ENCODE results near the gene CASQ2.
A peak's percentile ranks its signal among the peaks of the same experiment; 100 is the strongest.

The CASQ2 gene

GRCh38 chr1:115687744-115688143 is 80.8 kb downstream of the CASQ2 start:
- no peak for DNase-seq

GRCh38 chr1:115685029-115685705 is 83.3 kb downstream of the CASQ2 start:
- no peak for DNase-seq

GRCh38 chr1:115682792-115683191 is 85.7 kb downstream of the CASQ2 start:
- DNase-seq: no peak

- DNase-seq: peak; percentile 0
Observed at GRCh38 chr1:115680730-115681111, 87.8 kb downstream of the CASQ2 start.

GRCh38 chr1:115679141-115679611 is 89.3 kb downstream of the CASQ2 start:
- DNase-seq: no peak

- DNase-seq: no peak
Observed at GRCh38 chr1:115678141-115678540, 90.4 kb downstream of the CASQ2 start.

- no peak for DNase-seq
Observed at GRCh38 chr1:115677565-115677964, 90.9 kb downstream of the CASQ2 start.

GRCh38 chr1:115677182-115677555 is 91.3 kb downstream of the CASQ2 start:
- DNase-seq: no peak

GRCh38 chr1:115676498-115677181 is 91.9 kb downstream of the CASQ2 start:
- no peak for DNase-seq

GRCh38 chr1:115672224-115673009 is 96.1 kb downstream of the CASQ2 start:
- DNase-seq: no peak

- peak; percentile 69 for DNase-seq
Observed at GRCh38 chr1:115671176-115671934, 97.2 kb downstream of the CASQ2 start.

- DNase-seq: peak; percentile 82
Observed at GRCh38 chr1:115670476-115671175, 97.9 kb downstream of the CASQ2 start.

GRCh38 chr1:115669886-115670285 is 98.6 kb downstream of the CASQ2 start:
- no peak for DNase-seq

GRCh38 chr1:115669002-115669673 is 99.4 kb downstream of the CASQ2 start:
- peak; percentile 40 for DNase-seq

- peak; percentile 1 for DNase-seq
Observed at GRCh38 chr1:115668579-115668978, 99.9 kb downstream of the CASQ2 start.

- no peak for DNase-seq
Observed at GRCh38 chr1:115666702-115667101, 101.8 kb downstream of the CASQ2 start.

GRCh38 chr1:115666206-115666605 is 102.3 kb downstream of the CASQ2 start:
- no peak for DNase-seq

- DNase-seq: no peak
Observed at GRCh38 chr1:115665319-115666096, 103.0 kb downstream of the CASQ2 start.

- DNase-seq: no peak
Observed at GRCh38 chr1:115661157-115661556, 107.4 kb downstream of the CASQ2 start.

GRCh38 chr1:115660151-115660550 is 108.4 kb downstream of the CASQ2 start:
- no peak for DNase-seq

- no peak for DNase-seq
Observed at GRCh38 chr1:115658646-115659045, 109.9 kb downstream of the CASQ2 start.
